OCI-LY7 (cell line): Measurements from ENCODE around the gene BORCS8. TPM values are rescaled to one million over a fixed set of nuclear protein-coding genes. Genes with fewer than 3 reads are reported as not detected.
A peak's percentile ranks its signal among the peaks of the same experiment; 100 is the strongest.

Experiments
- BruUV-seq: library from RNA; stranded (reverse); fragments of 400-500 nt; replicated peaks from 2 replicates; lab custom pipeline; 2021; lab: Mats Ljungman, UMichigan
- CTCF ChIA-PET: fragments of 300-600 bp; sonication (Branson Sonifier 250); formaldehyde crosslinking; loops from one replicate; lab custom pipeline; 2022; ENCODE audit warnings: antibody characterized with exemption; ENCODE audit not compliant: unreplicated experiment; lab: Charles Lee
- POLR2A ChIA-PET: fragments of 300-600 bp; sonication (Branson Sonifier 250); formaldehyde crosslinking; loops from one replicate; lab custom pipeline; 2022; ENCODE audit warnings: antibody characterized with exemption; lab: Charles Lee
- DNase-seq: peaks from one replicate; pipeline ENCODE4 v3.0.0-alpha.2; 2015; ENCODE audit warnings: low spot score
- H2AFZ ChIP-seq: fragments of 200-600 bp; sonication (generic), shearing (Covaris generic); 2 replicates; pipeline ENCODE4 v1.6.1; 2014; ENCODE audit warnings: mild to moderate bottlenecking, antibody characterized with exemption, low read length, moderate library complexity
- H3K27ac ChIP-seq: fragments of 200-600 bp; sonication (generic); 2 replicates; pipeline ENCODE4 v1.5.1; 2014; ENCODE audit warnings: mixed run types, low read depth, mild to moderate bottlenecking, moderate library complexity, low read length, inconsistent platforms; ENCODE audit not compliant: poor library complexity, severe bottlenecking
- H3K36me3 ChIP-seq: fragments of 200-600 bp; sonication (generic); 2 replicates; pipeline ENCODE4 v1.6.1; 2014; ENCODE audit warnings: mild to moderate bottlenecking, antibody characterized with exemption, low read length, moderate library complexity, mixed read lengths; ENCODE audit not compliant: insufficient read depth
- H3K4me1 ChIP-seq: fragments of 200-600 bp; sonication (generic); 2 replicates; pipeline ENCODE4 v1.5.1; 2014; ENCODE audit warnings: mild to moderate bottlenecking, low read length; ENCODE audit not compliant: insufficient read depth, poor library complexity, severe bottlenecking
- H3K4me2 ChIP-seq: fragments of 200-600 bp; sonication (generic); 2 replicates; pipeline ENCODE4 v1.6.1; 2014; ENCODE audit warnings: mild to moderate bottlenecking, low read length
- H3K4me3 ChIP-seq: fragments of 200-600 bp; sonication (generic); 2 replicates; pipeline ENCODE4 v1.5.1; 2014; ENCODE audit warnings: mild to moderate bottlenecking, low read depth, low read length; ENCODE audit not compliant: poor library complexity, severe bottlenecking
- H3K79me2 ChIP-seq: fragments of 200-600 bp; sonication (generic); 2 replicates; pipeline ENCODE4 v1.6.1; 2016; ENCODE audit warnings: low read depth, mild to moderate bottlenecking, low read length, moderate library complexity, mixed read lengths; ENCODE audit not compliant: insufficient read depth
- H3K9me2 ChIP-seq: fragments of 200-600 bp; sonication (generic); 2 replicates; pipeline ENCODE4 v1.6.1; 2016; ENCODE audit warnings: mild to moderate bottlenecking, low read length, mixed read lengths; ENCODE audit not compliant: insufficient read depth
- H3K9me3 ChIP-seq: fragments of 200-600 bp; sonication (generic); 2 replicates; pipeline ENCODE4 v1.6.1; 2014; ENCODE audit warnings: mild to moderate bottlenecking, mixed run types, low read length, mixed read lengths
- H4K20me1 ChIP-seq: fragments of 200-600 bp; sonication (generic); 2 replicates; pipeline ENCODE4 v1.6.1; 2014; ENCODE audit warnings: mild to moderate bottlenecking, antibody characterized with exemption, low read length, moderate library complexity, mixed read lengths; ENCODE audit not compliant: insufficient read depth
- EZH2phosphoT487 ChIP-seq: fragments of 200-600 bp; sonication (generic); IDR thresholded peaks from 2 replicates; pipeline ENCODE4 v1.6.1; 2018; ENCODE audit warnings: low read depth, borderline replicate concordance, mild to moderate bottlenecking, mixed run types, antibody characterized with exemption, low read length, moderate library complexity, mixed read lengths
- intact Hi-C: fragments of 100-400 bp; cut with micrococcal nuclease; formaldehyde crosslinking; loops from one replicate; pipeline ENCODE4 v1.10.0; 2022; ENCODE audit not compliant: unreplicated experiment
- total RNA-seq, 2 experiments: library from RNA; depleted of rRNA in 1 of 2; stranded (reverse); fragments of >200 nt in 1 of 2; shearing (Covaris generic) in 1 of 2; gene quantifications; 2 replicates each; pipeline ENCODE4 v1.2.3, GENCODE V29; 2014 to 2022
- TF ChIP-seq, protein P1 (sequence below): fragments of 200-600 bp; sonication (generic); conservative IDR thresholded peaks from 2 replicates; pipeline ENCODE4 v1.5.1; 2014; ENCODE audit warnings: mild to moderate bottlenecking, antibody characterized with exemption, low read length, moderate library complexity, mixed read lengths

Gene BORCS8
- total RNA-seq, 2 experiments from 2014 or later = 39.8 to 40.2 TPM

DNA sequence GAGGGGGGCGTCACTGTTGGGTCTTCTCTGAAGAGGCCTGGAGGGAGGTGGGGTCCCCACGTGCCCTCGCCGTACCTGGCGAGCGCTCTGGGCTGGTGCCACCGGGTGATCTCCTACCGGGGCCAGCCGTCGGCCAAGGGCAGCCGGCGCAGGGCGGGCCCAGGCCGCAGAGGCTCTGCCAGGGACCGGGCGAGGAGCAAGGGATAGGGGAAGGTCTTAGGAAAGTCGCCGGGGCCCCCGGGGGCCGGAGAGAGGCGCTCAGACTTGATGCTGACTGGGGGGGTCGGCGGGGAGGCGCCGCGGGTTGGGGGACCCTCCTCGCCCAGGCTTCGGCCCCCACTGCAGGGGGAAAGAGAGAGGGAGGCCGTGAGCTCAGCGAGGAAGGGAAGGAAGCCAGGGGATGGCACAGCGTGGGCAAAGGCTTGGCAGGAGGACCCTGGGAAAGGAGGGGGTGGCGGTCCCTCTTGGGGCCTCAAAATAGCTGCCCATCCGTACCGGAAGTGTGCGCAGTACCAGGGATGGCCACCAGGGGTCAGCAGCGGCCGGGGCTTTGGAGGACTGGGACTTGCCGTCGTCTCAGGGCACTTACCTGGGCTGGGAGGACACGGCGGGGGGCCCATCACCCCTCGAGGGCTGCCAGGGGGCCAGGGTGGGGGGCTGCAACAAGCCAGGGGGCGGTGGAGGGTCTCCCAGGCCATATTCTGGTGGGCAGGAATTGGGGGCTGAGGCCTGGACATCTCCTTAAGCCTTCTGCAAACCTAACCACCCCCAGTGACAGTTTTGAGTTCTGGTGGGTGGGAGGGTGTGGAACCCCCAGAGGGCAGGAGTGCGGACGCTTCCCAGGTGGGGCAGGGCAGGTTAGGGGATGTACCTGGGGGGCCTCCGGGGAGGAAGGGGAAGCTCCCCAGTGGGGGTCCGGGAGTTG lies 46.0 kb downstream of the BORCS8 start:
- intact Hi-C loops = loop anchor here (1.0 kb wide), 1 partner anchor 29 kb away; no protein-coding TSS in a partner anchor
- DNase-seq = peak; percentile 62
- Histone ChIP-seq H3K4me2 (no peak overlapping the region), H3K36me3 (peaks cover 74% of the 10 kb centered on the region), H2AFZ (no peak overlapping the region), H3K4me1 (peaks cover 55% of the 10 kb centered on the region), H3K9me3 (no peaks in the 10 kb centered on the region), H3K9me2 (no peaks in the 10 kb centered on the region), H3K27ac (peak overlapping the region; percentile 46), H3K79me2 (no peaks in the 10 kb centered on the region), H4K20me1 (no peaks in the 10 kb centered on the region), H3K4me3 (no peak overlapping the region)
- BruUV-seq = TSS peak; percentile 89
- TF ChIP-seq, protein P1, sequence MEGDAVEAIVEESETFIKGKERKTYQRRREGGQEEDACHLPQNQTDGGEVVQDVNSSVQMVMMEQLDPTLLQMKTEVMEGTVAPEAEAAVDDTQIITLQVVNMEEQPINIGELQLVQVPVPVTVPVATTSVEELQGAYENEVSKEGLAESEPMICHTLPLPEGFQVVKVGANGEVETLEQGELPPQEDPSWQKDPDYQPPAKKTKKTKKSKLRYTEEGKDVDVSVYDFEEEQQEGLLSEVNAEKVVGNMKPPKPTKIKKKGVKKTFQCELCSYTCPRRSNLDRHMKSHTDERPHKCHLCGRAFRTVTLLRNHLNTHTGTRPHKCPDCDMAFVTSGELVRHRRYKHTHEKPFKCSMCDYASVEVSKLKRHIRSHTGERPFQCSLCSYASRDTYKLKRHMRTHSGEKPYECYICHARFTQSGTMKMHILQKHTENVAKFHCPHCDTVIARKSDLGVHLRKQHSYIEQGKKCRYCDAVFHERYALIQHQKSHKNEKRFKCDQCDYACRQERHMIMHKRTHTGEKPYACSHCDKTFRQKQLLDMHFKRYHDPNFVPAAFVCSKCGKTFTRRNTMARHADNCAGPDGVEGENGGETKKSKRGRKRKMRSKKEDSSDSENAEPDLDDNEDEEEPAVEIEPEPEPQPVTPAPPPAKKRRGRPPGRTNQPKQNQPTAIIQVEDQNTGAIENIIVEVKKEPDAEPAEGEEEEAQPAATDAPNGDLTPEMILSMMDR = peak; percentile 80
- TF ChIP-seq EZH2phosphoT487 = no peak
- POLR2A ChIA-PET = interaction anchor here (1.1 to 2.1 kb wide), 2 partner anchors 10 to 28 kb away, joined by 3 to 7 read pairs; no protein-coding TSS in a partner anchor
- CTCF ChIA-PET = interaction anchor here (0.9 to 2.4 kb wide), 2 partner anchors 13 to 29 kb away, joined by 3 to 17 read pairs; no protein-coding TSS in a partner anchor

DNA sequence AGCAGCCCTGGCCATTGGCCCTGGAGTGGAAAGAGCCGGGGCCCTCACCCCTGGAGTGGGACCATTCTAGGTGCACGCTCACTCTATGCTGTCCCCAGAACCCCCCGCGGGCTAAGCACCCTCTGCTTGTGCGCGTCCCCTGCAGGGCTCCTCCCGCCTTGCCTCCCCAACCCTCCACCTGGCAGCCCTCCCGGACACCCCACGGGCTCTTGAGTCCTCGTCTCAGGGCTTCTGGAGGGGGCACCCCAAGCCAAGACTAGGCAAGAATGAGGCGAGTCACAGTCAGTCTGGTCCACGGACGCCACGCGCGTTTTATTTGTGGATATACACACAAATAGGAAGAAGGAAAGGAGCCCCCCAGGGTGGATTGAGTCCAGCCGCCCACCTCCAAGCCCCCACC lies 46.7 kb downstream of the BORCS8 start:
- peaks cover 51% of the 10 kb centered on the region for H3K4me1 ChIP-seq
- no peak for DNase-seq
- no peak overlapping the region for H3K4me2 ChIP-seq
- H3K79me2 ChIP-seq = no peaks in the 10 kb centered on the region
- intact Hi-C loops = no loop called here
- no peak overlapping the region for H2AFZ ChIP-seq
- H3K9me3 ChIP-seq = no peaks in the 10 kb centered on the region
- peaks cover 68% of the 10 kb centered on the region for H3K36me3 ChIP-seq
- peak overlapping the region; percentile 20 for H3K27ac ChIP-seq
- no TSS peak for BruUV-seq
- H4K20me1 ChIP-seq = no peaks in the 10 kb centered on the region
- H3K9me2 ChIP-seq = no peaks in the 10 kb centered on the region
- POLR2A ChIA-PET = interaction anchor here (1.1 kb wide), 1 partner anchor 29 kb away, joined by 3 read pairs; no protein-coding TSS in a partner anchor
- CTCF ChIA-PET = interaction anchor here (2.4 kb wide), 1 partner anchor 29 kb away, joined by 17 read pairs; no protein-coding TSS in a partner anchor
- TF ChIP-seq EZH2phosphoT487 = no peak
- TF ChIP-seq, protein P1 = no peak
- H3K4me3 ChIP-seq = no peak overlapping the region
